Mesenchymal stem cell (in vitro differentiated cells and primary cell): ENCODE measurements around the gene ULBP1.
"Not testable (repeated sequence)": the region's sequence is repeated elsewhere in the genome, so short reads cannot be mapped to it uniquely, and the experiment has no call there.

Source experiments
- DNase-seq: peaks from one replicate; pipeline ENCODE4 v3.0.0-alpha.2; 2013
- H2AFZ ChIP-seq: one replicate; pipeline ENCODE4 v1.6.1; 2013; ENCODE audit warnings: low read depth, mild to moderate bottlenecking, control low read depth, inconsistent platforms, low read length, moderate library complexity
- H2AK5ac ChIP-seq: 2 replicates; pipeline ENCODE4 v1.6.1; 2013; ENCODE audit warnings: low read length, moderate library complexity, mild to moderate bottlenecking, inconsistent platforms; ENCODE audit not compliant: severe bottlenecking
- H2BK120ac ChIP-seq: one replicate; pipeline ENCODE4 v1.6.1; 2013; ENCODE audit warnings: low read depth, mild to moderate bottlenecking, inconsistent platforms, low read length, moderate library complexity
- H2BK12ac ChIP-seq, 2 experiments: one replicate each; pipeline ENCODE4 v1.6.1; 2013; ENCODE audit warnings: inconsistent platforms in 2 of 2, low read length in 2 of 2, mild to moderate bottlenecking in 2 of 2, moderate library complexity in 2 of 2, control low read depth in 1 of 2
- H2BK15ac ChIP-seq: one replicate; pipeline ENCODE4 v1.6.1; 2013; ENCODE audit warnings: mild to moderate bottlenecking, low read depth, inconsistent platforms; ENCODE audit not compliant: poor library complexity, severe bottlenecking
- H2BK5ac ChIP-seq: 2 replicates; pipeline ENCODE4 v1.6.1; 2013; ENCODE audit warnings: low read depth, mild to moderate bottlenecking, low read length, control low read depth, inconsistent platforms; ENCODE audit not compliant: poor library complexity, severe bottlenecking
- H3K14ac ChIP-seq, 2 experiments: one replicate each; pipeline ENCODE4 v1.6.1; 2013; ENCODE audit warnings: inconsistent platforms in 2 of 2, low read length in 2 of 2, control low read depth in 1 of 2, mild to moderate bottlenecking in 1 of 2, moderate library complexity in 1 of 2
- H3K18ac ChIP-seq, 2 experiments: one replicate each; pipeline ENCODE4 v1.6.1; 2013; ENCODE audit warnings: inconsistent platforms in 2 of 2, low read length in 2 of 2, control low read depth in 1 of 2, low read depth in 1 of 2, mild to moderate bottlenecking in 1 of 2
- H3K23ac ChIP-seq, 2 experiments: one replicate each; pipeline ENCODE4 v1.6.1; 2013; ENCODE audit warnings: inconsistent platforms in 2 of 2, low read length in 2 of 2, mild to moderate bottlenecking in 2 of 2, moderate library complexity in 2 of 2, control low read depth in 1 of 2
- H3K27ac ChIP-seq: 2 replicates; pipeline ENCODE4 v1.5.1; 2013; ENCODE audit warnings: mild to moderate bottlenecking, moderate library complexity, low read length, control low read depth, inconsistent platforms; ENCODE audit not compliant: poor library complexity, severe bottlenecking
- H3K27me3 ChIP-seq, 2 experiments: 2 replicates each; pipeline versions ENCODE4 v1.6.1 to v1.7.0; 2013; ENCODE audit warnings: low read length in 2 of 2, mild to moderate bottlenecking in 2 of 2, moderate library complexity in 2 of 2, control low read depth in 1 of 2, inconsistent platforms in 1 of 2; ENCODE audit not compliant: control insufficient read depth in 1 of 2, insufficient read depth in 1 of 2
- H3K36me3 ChIP-seq, 2 experiments: 2 replicates each; pipeline versions ENCODE4 v1.6.1 to v1.7.0; 2013; ENCODE audit warnings: low read length in 2 of 2, control low read depth in 1 of 2, inconsistent platforms in 1 of 2, low read depth in 1 of 2, mild to moderate bottlenecking in 1 of 2; ENCODE audit not compliant: insufficient read depth in 2 of 2, control insufficient read depth in 1 of 2
- H3K4ac ChIP-seq, 2 experiments: one replicate each; pipeline ENCODE4 v1.6.1; 2013; ENCODE audit warnings: inconsistent platforms in 2 of 2, low read length in 2 of 2, mild to moderate bottlenecking in 2 of 2, moderate library complexity in 2 of 2, control low read depth in 1 of 2, low read depth in 1 of 2
- H3K4me1 ChIP-seq: 2 replicates; pipeline ENCODE4 v1.6.1; 2013; ENCODE audit warnings: low read depth, low read length, control low read depth; ENCODE audit not compliant: control insufficient read depth, insufficient read depth
- H3K4me2 ChIP-seq: 2 replicates; pipeline ENCODE4 v1.6.1; 2013; ENCODE audit warnings: low read length, mild to moderate bottlenecking, inconsistent platforms; ENCODE audit not compliant: poor library complexity, severe bottlenecking
- H3K4me3 ChIP-seq, 2 experiments: 2 replicates each; pipeline versions ENCODE4 v1.5.1 to v1.7.0; 2013; ENCODE audit warnings: low read length in 2 of 2, mild to moderate bottlenecking in 2 of 2, control low read depth in 1 of 2, low read depth in 1 of 2; ENCODE audit not compliant: insufficient read depth in 1 of 2
- H3K79me1 ChIP-seq: replicated peaks from 2 replicates; pipeline ENCODE4 v1.6.1; 2013; ENCODE audit warnings: mild to moderate bottlenecking, control low read depth, low read length, inconsistent platforms; ENCODE audit not compliant: poor library complexity, severe bottlenecking
- H3K9ac ChIP-seq: 2 replicates; pipeline ENCODE4 v1.7.0; 2013; ENCODE audit warnings: mild to moderate bottlenecking, low read length, moderate library complexity
- H3K9me3 ChIP-seq: 2 replicates; pipeline ENCODE4 v1.7.0; 2013; ENCODE audit warnings: mild to moderate bottlenecking, low read length; ENCODE audit not compliant: control insufficient read depth
- H4K8ac ChIP-seq: one replicate; pipeline ENCODE4 v1.6.1; 2013; ENCODE audit warnings: inconsistent platforms, mild to moderate bottlenecking, low read length, moderate library complexity
- H4K91ac ChIP-seq: one replicate; pipeline ENCODE4 v1.6.1; 2013; ENCODE audit warnings: mild to moderate bottlenecking, low read length, inconsistent platforms
- WGBS: methylation state at CpG from one replicate; pipeline ENCODE4 v1.1.7; 2013; ENCODE audit warnings: mixed read lengths; 5-methylcytosine and 5-hydroxymethylcytosine counted together

Gene ULBP1

GRCh38 chr6:150014623-150015280, 51.0 kb downstream of the ULBP1 start:
- not testable (repeated sequence) for H3K4me1 ChIP-seq, H3K36me3 ChIP-seq, DNase-seq, H3K79me1 ChIP-seq, H2AFZ ChIP-seq, H4K8ac ChIP-seq, H3K4me3 ChIP-seq, H2BK5ac ChIP-seq, H2BK15ac ChIP-seq, H3K9ac ChIP-seq, H2AK5ac ChIP-seq, H3K23ac ChIP-seq, H3K4ac ChIP-seq, H3K14ac ChIP-seq, H3K27ac ChIP-seq, H4K91ac ChIP-seq, H3K18ac ChIP-seq, H3K4me2 ChIP-seq, H3K9me3 ChIP-seq, H2BK120ac ChIP-seq, H2BK12ac ChIP-seq
- H3K27me3 ChIP-seq, result peaks cover 62 to 83% of the 10 kb centered on the region in 2 experiments
- 25% methylated on average over 1 of the region's 50 CpGs for WGBS

GRCh38 chr6:150015281-150016001, 51.7 kb downstream of the ULBP1 start:
- not testable (repeated sequence) for H3K9me3 ChIP-seq, H3K23ac ChIP-seq, H2BK120ac ChIP-seq, H2BK12ac ChIP-seq, H3K4me1 ChIP-seq, H4K8ac ChIP-seq, H3K14ac ChIP-seq, H3K9ac ChIP-seq, H3K4me3 ChIP-seq, H4K91ac ChIP-seq, H2BK15ac ChIP-seq, H3K79me1 ChIP-seq, H2AFZ ChIP-seq, H3K27ac ChIP-seq, H2BK5ac ChIP-seq, H3K18ac ChIP-seq, H3K4me2 ChIP-seq, H3K4ac ChIP-seq, H3K36me3 ChIP-seq, H2AK5ac ChIP-seq, DNase-seq
- H3K27me3 ChIP-seq, result peaks cover 56 to 78% of the 10 kb centered on the region in 2 experiments
- 17% methylated on average over 15 of the region's 15 CpGs for WGBS

DNA sequence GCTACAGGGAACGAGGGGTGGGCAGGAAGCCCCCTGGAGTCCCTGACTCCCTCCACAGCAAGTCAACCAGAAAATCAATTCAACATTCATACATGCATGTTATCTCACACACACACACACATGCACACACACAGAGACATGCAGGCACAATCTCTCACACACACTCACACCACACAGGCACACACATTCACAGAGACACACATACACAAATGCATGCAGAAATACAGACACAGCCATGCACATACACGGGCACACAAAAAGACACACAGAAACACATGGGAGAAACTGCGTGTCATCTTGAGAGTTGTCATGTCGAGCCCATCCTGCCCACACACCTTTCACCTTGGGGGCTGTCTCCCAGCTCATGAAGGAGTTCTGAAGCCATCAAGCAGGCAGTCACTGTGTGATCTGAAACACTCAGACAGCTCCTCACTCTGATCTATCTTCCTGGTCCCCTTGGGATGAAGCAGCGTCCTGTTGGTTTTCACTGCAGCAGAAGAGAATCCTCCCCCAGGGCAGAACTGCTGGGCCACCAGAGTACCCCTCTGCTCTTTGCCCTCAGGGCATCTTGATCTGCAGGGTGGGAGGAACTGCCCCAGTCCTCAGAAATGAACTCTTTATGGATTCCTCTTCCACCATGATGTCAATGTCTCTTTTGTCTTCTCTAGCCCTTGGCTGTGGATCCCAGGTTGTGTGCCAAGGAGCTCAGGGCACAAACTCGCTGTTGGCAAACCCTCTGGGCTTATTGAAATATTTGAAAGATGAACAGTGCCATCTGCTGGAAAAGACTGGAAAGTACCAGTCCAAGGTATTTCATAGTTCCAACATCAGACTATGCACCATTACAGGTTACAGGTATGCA, 52.8 kb downstream of the ULBP1 start:
- Histone ChIP-seq H2BK15ac (no peak overlapping the region), H3K27me3 (peaks cover 61 to 70% of the 10 kb centered on the region in 2 experiments), H3K4me1 (no peaks in the 10 kb centered on the region), H3K4ac (no peak overlapping the region), H4K8ac (no peak overlapping the region), H2BK12ac (peak overlapping the region in 1 of 2 experiments; percentile 11), H2BK5ac (no peak overlapping the region), H3K9me3 (no peaks in the 10 kb centered on the region), H3K79me1 (no peaks in the 10 kb centered on the region), H3K14ac (peak overlapping the region in 1 of 2 experiments; percentile 55), H3K27ac (no peak overlapping the region), H3K23ac (no peak overlapping the region), H2AFZ (no peak overlapping the region), H4K91ac (no peak overlapping the region), H3K36me3 (no peaks in the 10 kb centered on the region), H3K9ac (no peak overlapping the region), H2BK120ac (no peak overlapping the region), H3K18ac (no peak overlapping the region), H2AK5ac (no peak overlapping the region), H3K4me3 (no peak overlapping the region), H3K4me2 (no peak overlapping the region)
- WGBS, result 24% methylated on average over 6 of the region's 6 CpGs
- peak; percentile 65 for DNase-seq

DNA sequence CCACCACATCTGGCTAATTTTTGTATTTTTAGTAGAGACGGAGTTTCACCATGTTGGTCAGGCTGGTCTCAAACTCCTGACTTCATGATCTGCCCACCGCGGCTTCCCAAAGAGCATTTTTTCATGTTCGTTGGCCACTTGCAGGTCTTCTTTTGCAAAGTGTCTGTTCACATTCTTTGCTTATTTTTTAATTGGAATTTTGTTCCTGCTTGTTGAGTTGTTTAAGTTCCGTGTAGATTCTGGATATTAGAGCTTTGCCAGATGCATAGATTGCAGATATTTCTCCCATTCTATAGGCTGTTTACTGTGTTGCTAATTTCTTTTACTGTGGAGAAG, 53.4 kb downstream of the ULBP1 start:
- H2AFZ ChIP-seq, H4K91ac ChIP-seq, H3K4me3 ChIP-seq: not testable (repeated sequence)

More for the DNA sequence above, 53.4 kb downstream of the ULBP1 start:
- H2BK12ac ChIP-seq, H3K27ac ChIP-seq, H3K4me2 ChIP-seq, H3K4me1 ChIP-seq, H2BK5ac ChIP-seq, H3K9me3 ChIP-seq, H3K18ac ChIP-seq, H2BK120ac ChIP-seq, H3K23ac ChIP-seq, H3K14ac ChIP-seq, H3K79me1 ChIP-seq, DNase-seq, H3K36me3 ChIP-seq, H2AK5ac ChIP-seq, H4K8ac ChIP-seq, H3K4ac ChIP-seq, H2BK15ac ChIP-seq, H3K9ac ChIP-seq: not testable (repeated sequence)
- WGBS, result 14% methylated on average over 5 of the region's 5 CpGs
- peaks cover 57 to 64% of the 10 kb centered on the region in 2 experiments for H3K27me3 ChIP-seq
